Esophagus muscularis mucosa (tissue), 4 donors: ENCODE measurements around the gene GALNT15. TPM values are rescaled to one million over a fixed set of nuclear protein-coding genes. Genes with fewer than 3 reads are reported as not detected.

Experiments used
- DNase-seq: peaks from one replicate; pipeline ENCODE4 v3.0.0-alpha.2; 2017; ENCODE audit errors: extremely low spot score
- H3K27ac ChIP-seq, 4 donors: fragments of 200-600 bp; sonication (generic); replicated peaks in 1 of 4; 1 replicate in 3 of 4; 2 replicates in 1 of 4; pipeline ENCODE4 v1.5.1; 2016 to 2019; ENCODE audit warnings: mild to moderate bottlenecking in 1 of 4
- H3K27me3 ChIP-seq, 4 donors: fragments of 200-600 bp; sonication (generic); one replicate each; pipeline versions ENCODE4 v1.5.1 to v1.6.0; 2016 to 2019
- H3K36me3 ChIP-seq, 4 donors: fragments of 200-600 bp; sonication (generic); one replicate each; pipeline ENCODE4 v1.5.1; 2016 to 2019
- H3K4me1 ChIP-seq, 4 donors: fragments of 200-600 bp; sonication (generic); one replicate each; pipeline ENCODE4 v1.5.1; 2016 to 2019
- H3K4me3 ChIP-seq, 4 donors: fragments of 200-600 bp; sonication (generic); 1 replicate in 2 of 4; 2 replicates in 2 of 4; pipeline ENCODE4 v1.5.1; 2016 to 2019; ENCODE audit warnings: mild to moderate bottlenecking in 4 of 4, moderate library complexity in 1 of 4
- H3K9me3 ChIP-seq, 4 donors: fragments of 200-600 bp; sonication (generic); 1 replicate in 3 of 4; 2 replicates in 1 of 4; pipeline ENCODE4 v1.5.1; 2016 to 2019
- EP300 ChIP-seq: sonication (generic); formaldehyde crosslinking; IDR thresholded peaks from one replicate; pipeline ENCODE4 v1.6.1; 2017; ENCODE audit warnings: antibody characterized with exemption
- POLR2A ChIP-seq: fragments of 450-650 bp; IDR thresholded peaks from one replicate; pipeline ENCODE4 v1.6.1; 2017; ENCODE audit warnings: antibody characterized with exemption, moderate library complexity, mild to moderate bottlenecking, low read depth
- POLR2AphosphoS5 ChIP-seq, 2 donors: sonication (generic); formaldehyde crosslinking; IDR thresholded peaks; one replicate each; pipeline ENCODE4 v1.6.1; 2017; ENCODE audit warnings: antibody characterized with exemption in 2 of 2
- WGBS: methylation state at CpG from one replicate; pipeline ENCODE4 v1.1.5; 2018; 5-methylcytosine and 5-hydroxymethylcytosine counted together
- intact Hi-C: fragments of 100-400 bp; cut with DNase I; formaldehyde crosslinking; loops from one replicate; pipeline ENCODE4 v1.15.1; 2023
- total RNA-seq, 4 donors: library from RNA; depleted of rRNA; stranded (reverse); fragments of >200 nt; gene quantifications; one replicate each; pipeline versions ENCODE4 v1.1.0 to v1.2.1, GENCODE V29; 2016
- TF ChIP-seq, protein P1 (sequence below), 3 experiments: fragments of 200-600 bp in 2 of 3; fragments of 450-650 bp in 1 of 3; sonication (generic) in 2 of 3; IDR thresholded peaks; one replicate each; pipeline ENCODE4 v1.5.1; 2017 to 2019; ENCODE audit warnings: antibody characterized with exemption in 3 of 3, mild to moderate bottlenecking in 2 of 3, moderate library complexity in 1 of 3

Gene GALNT15
- total RNA-seq, 4 donors from 2014 or later, result 76.0 to 320 (median 135) TPM

DNA sequence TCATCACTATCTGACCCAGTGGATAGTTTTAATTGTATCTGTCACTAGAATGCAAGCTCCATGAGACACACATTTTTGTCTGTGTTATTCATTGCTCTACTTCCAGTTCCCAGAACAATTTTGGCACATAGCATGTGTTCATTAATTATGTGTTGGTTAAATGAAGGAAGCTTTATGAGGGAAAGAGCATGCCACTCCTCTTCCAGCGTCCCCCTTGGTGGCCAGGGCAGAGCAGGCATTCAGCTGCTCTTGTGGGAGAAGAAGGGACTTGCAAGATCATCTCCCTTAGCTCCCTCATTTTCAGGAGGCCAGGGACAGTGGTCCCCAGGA lies 489 bp upstream of the GALNT15 start:
- no peaks in the 10 kb centered on the region for H3K9me3 ChIP-seq
- H3K36me3 ChIP-seq, result peaks cover 0 to 4% (median 1%) of the 10 kb centered on the region in 4 donors
- H3K27ac ChIP-seq, result peak overlapping the region; percentile 65 to 72 (median 68)
- intact Hi-C loops, result no loop called here
- peak overlapping the region; percentile 48 to 68 (median 52) for H3K4me3 ChIP-seq
- DNase-seq, result no peak
- WGBS, result 45% methylated on average over 1 of the region's 1 CpG
- peaks cover 7 to 39% (median 33%) of the 10 kb centered on the region in 4 donors for H3K4me1 ChIP-seq
- H3K27me3 ChIP-seq, result no peaks in the 10 kb centered on the region
- TF ChIP-seq, protein P1, sequence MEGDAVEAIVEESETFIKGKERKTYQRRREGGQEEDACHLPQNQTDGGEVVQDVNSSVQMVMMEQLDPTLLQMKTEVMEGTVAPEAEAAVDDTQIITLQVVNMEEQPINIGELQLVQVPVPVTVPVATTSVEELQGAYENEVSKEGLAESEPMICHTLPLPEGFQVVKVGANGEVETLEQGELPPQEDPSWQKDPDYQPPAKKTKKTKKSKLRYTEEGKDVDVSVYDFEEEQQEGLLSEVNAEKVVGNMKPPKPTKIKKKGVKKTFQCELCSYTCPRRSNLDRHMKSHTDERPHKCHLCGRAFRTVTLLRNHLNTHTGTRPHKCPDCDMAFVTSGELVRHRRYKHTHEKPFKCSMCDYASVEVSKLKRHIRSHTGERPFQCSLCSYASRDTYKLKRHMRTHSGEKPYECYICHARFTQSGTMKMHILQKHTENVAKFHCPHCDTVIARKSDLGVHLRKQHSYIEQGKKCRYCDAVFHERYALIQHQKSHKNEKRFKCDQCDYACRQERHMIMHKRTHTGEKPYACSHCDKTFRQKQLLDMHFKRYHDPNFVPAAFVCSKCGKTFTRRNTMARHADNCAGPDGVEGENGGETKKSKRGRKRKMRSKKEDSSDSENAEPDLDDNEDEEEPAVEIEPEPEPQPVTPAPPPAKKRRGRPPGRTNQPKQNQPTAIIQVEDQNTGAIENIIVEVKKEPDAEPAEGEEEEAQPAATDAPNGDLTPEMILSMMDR (IDR thresholded peaks at IDR 0.05), result no peak
- TF ChIP-seq POLR2A, result no peak
- no peak for TF ChIP-seq POLR2AphosphoS5 (IDR thresholded peaks at IDR 0.05)
- TF ChIP-seq EP300, result no peak

DNA sequence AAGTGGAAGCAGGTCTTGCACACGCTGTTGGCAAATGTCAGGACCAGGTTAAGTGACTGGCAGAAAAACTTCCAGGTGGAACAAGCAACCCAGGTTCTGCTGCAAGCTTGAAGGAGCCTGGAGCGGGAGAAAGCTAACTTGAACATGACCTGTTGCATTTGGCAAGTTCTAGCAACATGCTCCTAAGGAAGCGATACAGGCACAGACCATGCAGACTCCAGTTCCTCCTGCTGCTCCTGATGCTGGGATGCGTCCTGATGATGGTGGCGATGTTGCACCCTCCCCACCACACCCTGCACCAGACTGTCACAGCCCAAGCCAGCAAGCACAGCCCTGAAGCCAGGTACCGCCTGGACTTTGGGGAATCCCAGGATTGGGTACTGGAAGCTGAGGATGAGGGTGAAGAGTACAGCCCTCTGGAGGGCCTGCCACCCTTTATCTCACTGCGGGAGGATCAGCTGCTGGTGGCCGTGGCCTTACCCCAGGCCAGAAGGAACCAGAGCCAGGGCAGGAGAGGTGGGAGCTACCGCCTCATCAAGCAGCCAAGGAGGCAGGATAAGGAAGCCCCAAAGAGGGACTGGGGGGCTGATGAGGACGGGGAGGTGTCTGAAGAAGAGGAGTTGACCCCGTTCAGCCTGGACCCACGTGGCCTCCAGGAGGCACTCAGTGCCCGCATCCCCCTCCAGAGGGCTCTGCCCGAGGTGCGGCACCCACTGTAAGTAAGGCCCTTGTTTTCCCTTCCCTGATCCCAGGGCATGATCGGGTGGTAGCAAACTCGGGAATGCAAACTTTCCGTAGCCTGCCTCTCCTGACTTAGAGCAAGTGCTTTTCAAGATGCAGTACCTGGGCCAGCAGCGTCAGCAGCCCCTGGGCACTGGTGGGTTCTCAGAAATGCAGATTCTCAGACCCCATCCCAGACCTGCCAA lies 759 bp downstream of the GALNT15 start:
- no peaks in the 10 kb centered on the region for H3K27me3 ChIP-seq
- 80% methylated on average over 14 of the region's 19 CpGs for WGBS
- no peaks in the 10 kb centered on the region for H3K9me3 ChIP-seq
- H3K4me1 ChIP-seq, result peaks cover 8 to 51% (median 35%) of the 10 kb centered on the region in 4 donors
- TF ChIP-seq POLR2A (no peak), EP300 (no peak), POLR2AphosphoS5 (IDR thresholded peaks at IDR 0.05) (no peak)
- TF ChIP-seq, protein P1 (IDR thresholded peaks at IDR 0.05), result no peak
- intact Hi-C loops, result loop anchor here (5.0 kb wide), 2 partner anchors 72 to 358 kb away; no protein-coding TSS in a partner anchor
- peak overlapping the region; percentile 48 to 68 (median 52) for H3K4me3 ChIP-seq
- H3K27ac ChIP-seq, result peak overlapping the region; percentile 65 to 77 (median 70)
- peaks cover 0 to 16% (median 3%) of the 10 kb centered on the region in 4 donors for H3K36me3 ChIP-seq
- peak; percentile 87 for DNase-seq

DNA sequence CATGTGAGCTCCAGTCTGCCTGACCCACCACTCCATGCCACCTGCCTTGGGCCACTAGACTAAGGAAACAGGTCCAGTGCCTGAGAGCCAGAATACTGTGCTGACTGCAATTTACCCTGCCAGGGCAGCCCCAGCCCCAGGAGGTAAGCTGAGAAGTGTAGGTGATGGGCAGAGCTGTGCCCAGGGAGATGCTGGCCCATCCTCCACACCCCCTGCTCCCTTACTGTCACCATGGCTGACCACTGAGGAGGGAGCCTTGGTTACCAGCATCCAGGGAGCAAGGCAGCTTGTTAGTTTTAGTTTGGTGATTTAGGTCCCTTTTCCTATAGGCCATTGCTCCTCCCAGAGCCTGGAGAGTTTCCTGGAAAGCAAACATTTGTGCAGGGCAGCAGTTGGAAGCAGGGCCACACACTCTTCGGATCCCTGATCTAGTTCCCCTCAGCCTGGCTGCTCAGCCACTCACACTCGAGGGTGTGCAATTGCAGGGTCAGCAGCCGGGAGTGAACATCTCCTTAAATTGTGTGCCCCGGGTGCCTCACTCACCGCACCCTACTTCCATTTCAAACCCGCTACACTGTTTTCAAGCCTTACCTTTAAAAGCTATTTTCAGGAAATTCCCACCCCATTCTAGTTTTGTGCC lies 2.0 kb downstream of the GALNT15 start:
- peaks cover 0 to 19% (median 3%) of the 10 kb centered on the region in 4 donors for H3K36me3 ChIP-seq
- WGBS, result 67% methylated on average over 6 of the region's 6 CpGs
- H3K27me3 ChIP-seq, result no peaks in the 10 kb centered on the region
- H3K9me3 ChIP-seq, result no peaks in the 10 kb centered on the region
- peak overlapping the region; percentile 48 to 68 (median 52) for H3K4me3 ChIP-seq
- no peak for TF ChIP-seq EP300
- peaks cover 9 to 56% (median 37%) of the 10 kb centered on the region in 4 donors for H3K4me1 ChIP-seq
- H3K27ac ChIP-seq, result peak overlapping the region; percentile 65 to 77 (median 70)
- DNase-seq, result peak; percentile 92
- intact Hi-C loops, result loop anchor here (5.0 kb wide), 2 partner anchors 71 to 359 kb away; no protein-coding TSS in a partner anchor

GRCh38 chr3:16177382-16177781 lies 2.9 kb downstream of the GALNT15 start:
- Histone ChIP-seq H3K27ac (peak overlapping the region in 1 of 4 donors; percentile 72), H3K4me3 (peak overlapping the region; percentile 48 to 68 (median 52)), H3K4me1 (peaks cover 13 to 65% (median 41%) of the 10 kb centered on the region in 4 donors), H3K27me3 (no peaks in the 10 kb centered on the region), H3K9me3 (no peaks in the 10 kb centered on the region), H3K36me3 (peaks cover 0 to 26% (median 3%) of the 10 kb centered on the region in 4 donors)
- peak; percentile 83 for DNase-seq
- no peak for TF ChIP-seq POLR2A
- TF ChIP-seq EP300, result no peak
- TF ChIP-seq POLR2AphosphoS5 (IDR thresholded peaks at IDR 0.05), result no peak
- TF ChIP-seq, protein P1 (IDR thresholded peaks at IDR 0.05), result no peak
- intact Hi-C loops, result loop anchor here (5.0 kb wide), 2 partner anchors 70 to 360 kb away; no protein-coding TSS in a partner anchor
- 95% methylated on average over 4 of the region's 4 CpGs for WGBS
